ENCODE measurements around the gene FAM20B. TPM values are rescaled to one million over a fixed set of nuclear protein-coding genes. Genes with fewer than 3 reads are reported as not detected.

The FAM20B gene
- total and polyA plus RNA-seq, 2 experiments from 2014 or later, result 5.3 to 22.5 TPM

GRCh38 chr1:179101566-179101965 is 75.9 kb downstream of the FAM20B start:
- H3K4me3 Mint-ChIP-seq, result no peak overlapping the region
- no peak overlapping the region for H3K4me2 ChIP-seq
- H4K20me1 ChIP-seq (replicated peaks; ENCODE audit: insufficient read depth), result no peaks in the 10 kb centered on the region
- H3K9me2 ChIP-seq (ENCODE audit: insufficient read depth), result 0 out of 2 replicates have a peak, but pooled peaks cover 4% of the 10 kb centered on the region
- ATAC-seq (no peak), DNase-seq (ENCODE audit: low spot score) (no peak)
- no peaks in the 10 kb centered on the region for H3K9me3 Mint-ChIP-seq
- no peaks in the 10 kb centered on the region for H3K36me3 ChIP-seq (ENCODE audit: insufficient read depth)
- H3K4me1 Mint-ChIP-seq, result peaks cover 20% of the 10 kb centered on the region
- no peak for TF ChIP-seq ETS1 (IDR thresholded peaks at IDR 0.05)
- H3K27me3 Mint-ChIP-seq (ENCODE audit: insufficient read depth, low read depth, poor library complexity), result no peaks in the 10 kb centered on the region
- no peak overlapping the region for H3K27ac ChIP-seq (ENCODE audit: low read depth)
- H3K36me3 Mint-ChIP-seq (ENCODE audit: low read depth), result peaks cover 18% of the 10 kb centered on the region
- no peaks in the 10 kb centered on the region for H3F3A ChIP-seq (replicated peaks; ENCODE audit: low read depth)
- no peak overlapping the region for H3K4me3 ChIP-seq
- H3K27me3 ChIP-seq (ENCODE audit: insufficient read depth), result no peaks in the 10 kb centered on the region
- no peak overlapping the region for H2AFZ ChIP-seq
- H3K27ac Mint-ChIP-seq, result no peak overlapping the region
- H3K79me2 ChIP-seq (replicated peaks; ENCODE audit: insufficient read depth), result no peaks in the 10 kb centered on the region
- H3K4me1 ChIP-seq (ENCODE audit: insufficient read depth), result peaks cover 8% of the 10 kb centered on the region

GRCh38 chr1:179103999-179104398 is 78.3 kb downstream of the FAM20B start:
- Histone ChIP-seq H3K9me2 (ENCODE audit: insufficient read depth) (no peaks in the 10 kb centered on the region), H4K20me1 (replicated peaks; ENCODE audit: insufficient read depth) (no peaks in the 10 kb centered on the region), H3K27ac (ENCODE audit: low read depth) (no peak overlapping the region), H3F3A (replicated peaks; ENCODE audit: low read depth) (no peaks in the 10 kb centered on the region), H3K79me2 (replicated peaks; ENCODE audit: insufficient read depth) (no peaks in the 10 kb centered on the region), H2AFZ (no peak overlapping the region), H3K4me3 (no peak overlapping the region), H3K4me1 (ENCODE audit: insufficient read depth) (peaks cover 8% of the 10 kb centered on the region), H3K4me2 (no peak overlapping the region), H3K36me3 (ENCODE audit: insufficient read depth) (no peaks in the 10 kb centered on the region; the same call in 1 of the 2 replicates), H3K27me3 (ENCODE audit: insufficient read depth) (no peaks in the 10 kb centered on the region)
- H3K4me3 Mint-ChIP-seq, result no peak overlapping the region
- no peak for DNase-seq (ENCODE audit: low spot score)
- peaks cover 18% of the 10 kb centered on the region for H3K36me3 Mint-ChIP-seq (ENCODE audit: low read depth)
- peaks cover 2% of the 10 kb centered on the region for H3K27me3 Mint-ChIP-seq (ENCODE audit: insufficient read depth, low read depth, poor library complexity)
- peaks cover 20% of the 10 kb centered on the region for H3K4me1 Mint-ChIP-seq
- TF ChIP-seq ETS1 (IDR thresholded peaks at IDR 0.05) (no peak), EZH2 (IDR thresholded peaks at IDR 0.05; ENCODE audit: low read depth, unreplicated experiment) (no peak), ZNF114 (CRISPR knock-in tag; IDR thresholded peaks at IDR 0.05) (no peak), POLR2AphosphoS5 (IDR thresholded peaks at IDR 0.05; ENCODE audit: low read depth) (no peak)
- ATAC-seq, result no peak
- H3K27ac Mint-ChIP-seq, result no peak overlapping the region
- H3K9me3 Mint-ChIP-seq, result no peaks in the 10 kb centered on the region

GRCh38 chr1:179104611-179105250 is 79.0 kb downstream of the FAM20B start:
- Mint-ChIP-seq H3K27ac (no peak overlapping the region), H3K9me3 (no peaks in the 10 kb centered on the region), H3K27me3 (ENCODE audit: insufficient read depth, low read depth, poor library complexity) (peaks cover 2% of the 10 kb centered on the region), H3K4me3 (no peak overlapping the region), H3K36me3 (ENCODE audit: low read depth) (peaks cover 18% of the 10 kb centered on the region), H3K4me1 (peaks cover 13% of the 10 kb centered on the region; the same call in 2 of the 3 replicates)
- ATAC-seq (no peak), DNase-seq (ENCODE audit: low spot score) (no peak)
- H3F3A ChIP-seq (replicated peaks; ENCODE audit: low read depth), result no peaks in the 10 kb centered on the region
- H3K27me3 ChIP-seq (ENCODE audit: insufficient read depth), result no peaks in the 10 kb centered on the region
- no peak overlapping the region for H3K27ac ChIP-seq (ENCODE audit: low read depth)
- H4K20me1 ChIP-seq (replicated peaks; ENCODE audit: insufficient read depth), result no peaks in the 10 kb centered on the region
- no peaks in the 10 kb centered on the region; the same call in 1 of the 2 replicates for H3K36me3 ChIP-seq (ENCODE audit: insufficient read depth)
- no peak overlapping the region for H3K4me2 ChIP-seq
- H3K4me1 ChIP-seq (ENCODE audit: insufficient read depth), result peaks cover under 1% of the 10 kb centered on the region; the same call in 1 of the 2 replicates
- H3K9me2 ChIP-seq (ENCODE audit: insufficient read depth), result no peaks in the 10 kb centered on the region
- H2AFZ ChIP-seq, result no peak overlapping the region
- H3K4me3 ChIP-seq, result no peak overlapping the region
- no peaks in the 10 kb centered on the region for H3K79me2 ChIP-seq (replicated peaks; ENCODE audit: insufficient read depth)
- no peak for TF ChIP-seq EZH2phosphoT487 (IDR thresholded peaks at IDR 0.05; ENCODE audit: unreplicated experiment)
- no peak for TF ChIP-seq STAT1 (IDR thresholded peaks at IDR 0.05; ENCODE audit: unreplicated experiment)
- no peak for TF ChIP-seq REST (IDR thresholded peaks at IDR 0.05; ENCODE audit: unreplicated experiment)
- no peak for TF ChIP-seq CREB1 (CRISPR knock-in tag; IDR thresholded peaks at IDR 0.05; ENCODE audit: low read depth)
- no peak for TF ChIP-seq NANOG (IDR thresholded peaks at IDR 0.05; ENCODE audit: borderline replicate concordance)
- no peak for TF ChIP-seq JUNB (IDR thresholded peaks at IDR 0.05; ENCODE audit: unreplicated experiment)
- no peak for TF ChIP-seq ETS1 (IDR thresholded peaks at IDR 0.05)
- TF ChIP-seq ZNF114 (CRISPR knock-in tag; IDR thresholded peaks at IDR 0.05), result no peak

All from GM23338 (cell line).